Parathyroid adenoma (tissue), 2 donors: ENCODE results near the gene ZNF101.
"Not testable (repeated sequence)": the region's sequence is repeated elsewhere in the genome, so short reads cannot be mapped to it uniquely, and the experiment has no call there.

ENCODE experiments used
- H2AFZ ChIP-seq: fragments of 300-600 bp; sonication (generic); one replicate; pipeline ENCODE4 v1.7.0; 2017; ENCODE audit warnings: antibody characterized with exemption, mild to moderate bottlenecking
- H3K27ac ChIP-seq: fragments of 300-600 bp; sonication (generic); one replicate; pipeline ENCODE4 v1.7.0; 2017
- H3K27me3 ChIP-seq: fragments of 300-600 bp; sonication (generic); one replicate; pipeline ENCODE4 v1.7.0; 2017; ENCODE audit warnings: low read length; ENCODE audit not compliant: control insufficient read depth, insufficient read depth
- H3K36me3 ChIP-seq: fragments of 300-600 bp; sonication (generic); one replicate; pipeline ENCODE4 v1.7.0; 2017; ENCODE audit warnings: low read length; ENCODE audit not compliant: control insufficient read depth, insufficient read depth
- H3K4me1 ChIP-seq: fragments of 300-600 bp; sonication (generic); one replicate; pipeline ENCODE4 v1.7.0; 2017; ENCODE audit warnings: control low read depth
- H3K4me2 ChIP-seq: fragments of 300-600 bp; sonication (generic); one replicate; pipeline ENCODE4 v1.7.0; 2017; ENCODE audit warnings: low read length
- H3K4me3 ChIP-seq: fragments of 300-600 bp; sonication (generic); one replicate; pipeline ENCODE4 v1.7.0; 2017; ENCODE audit warnings: low read depth, low read length
- H3K79me2 ChIP-seq: fragments of 300-600 bp; sonication (generic); one replicate; pipeline ENCODE4 v1.7.0; 2017; ENCODE audit warnings: control low read depth
- H3K9ac ChIP-seq: fragments of 300-600 bp; sonication (generic); one replicate; pipeline ENCODE4 v1.7.0; 2017; ENCODE audit warnings: mild to moderate bottlenecking
- H3K9me3 ChIP-seq: fragments of 300-600 bp; sonication (generic); one replicate; pipeline ENCODE4 v1.7.0; 2017; ENCODE audit warnings: low read length; ENCODE audit not compliant: control insufficient read depth
- TF ChIP-seq, protein P1 (sequence below): fragments of 300-600 bp; sonication (generic); IDR thresholded peaks from one replicate; pipeline ENCODE4 v1.7.0; 2017; ENCODE audit warnings: antibody characterized with exemption, mild to moderate bottlenecking
- donor health status: primary hyperparathyroidism.

The ZNF101 gene

DNA sequence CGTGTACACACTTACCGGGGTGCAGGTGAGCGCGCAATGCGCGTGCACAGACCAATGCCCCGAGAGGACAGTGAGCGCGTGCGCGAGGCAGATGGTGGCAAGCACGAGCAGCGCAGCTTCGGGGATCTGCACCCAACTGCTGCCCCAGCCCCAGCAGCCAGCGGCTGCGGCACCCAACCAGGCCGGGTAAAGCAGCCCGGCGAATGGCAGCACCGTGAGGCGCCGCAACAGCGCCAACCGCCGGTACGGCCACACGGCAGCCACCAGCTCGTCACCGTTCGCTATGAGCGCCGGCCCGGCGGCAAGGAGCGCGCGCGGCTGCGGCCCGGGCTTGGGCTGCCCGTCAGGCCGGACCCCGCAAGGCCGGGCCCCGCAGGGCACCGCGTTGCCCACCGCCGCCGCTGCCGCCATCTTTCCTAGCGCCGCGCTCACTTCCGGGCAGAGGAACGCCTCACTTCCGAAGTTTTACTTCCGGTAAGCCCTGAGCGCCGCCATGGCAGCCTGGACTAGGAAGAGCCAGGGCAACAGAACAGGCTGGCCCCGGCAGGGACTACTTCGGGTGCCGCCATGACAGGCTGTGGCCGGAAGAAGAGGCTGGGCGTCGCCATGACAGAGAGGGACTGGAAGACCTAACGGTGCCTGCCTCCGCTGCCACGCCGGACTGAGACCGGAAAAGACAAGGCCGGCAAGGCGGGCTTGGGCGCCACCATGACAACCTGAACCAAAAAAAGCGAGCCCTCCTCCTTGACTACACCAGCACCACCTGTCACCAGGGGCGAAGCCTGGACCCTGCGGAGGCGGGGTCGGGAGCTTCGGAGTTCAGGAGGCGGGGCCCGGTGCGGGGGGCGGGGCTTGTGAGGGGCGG, 5.2 kb upstream of the ZNF101 start, which contains the start of gene ATP13A1:
ATP13A1 (minus strand) TSS at position 421 of the 865 bp plus-strand sequence; CDS start at position 411, 10 bp downstream.
- TF ChIP-seq, protein P1, sequence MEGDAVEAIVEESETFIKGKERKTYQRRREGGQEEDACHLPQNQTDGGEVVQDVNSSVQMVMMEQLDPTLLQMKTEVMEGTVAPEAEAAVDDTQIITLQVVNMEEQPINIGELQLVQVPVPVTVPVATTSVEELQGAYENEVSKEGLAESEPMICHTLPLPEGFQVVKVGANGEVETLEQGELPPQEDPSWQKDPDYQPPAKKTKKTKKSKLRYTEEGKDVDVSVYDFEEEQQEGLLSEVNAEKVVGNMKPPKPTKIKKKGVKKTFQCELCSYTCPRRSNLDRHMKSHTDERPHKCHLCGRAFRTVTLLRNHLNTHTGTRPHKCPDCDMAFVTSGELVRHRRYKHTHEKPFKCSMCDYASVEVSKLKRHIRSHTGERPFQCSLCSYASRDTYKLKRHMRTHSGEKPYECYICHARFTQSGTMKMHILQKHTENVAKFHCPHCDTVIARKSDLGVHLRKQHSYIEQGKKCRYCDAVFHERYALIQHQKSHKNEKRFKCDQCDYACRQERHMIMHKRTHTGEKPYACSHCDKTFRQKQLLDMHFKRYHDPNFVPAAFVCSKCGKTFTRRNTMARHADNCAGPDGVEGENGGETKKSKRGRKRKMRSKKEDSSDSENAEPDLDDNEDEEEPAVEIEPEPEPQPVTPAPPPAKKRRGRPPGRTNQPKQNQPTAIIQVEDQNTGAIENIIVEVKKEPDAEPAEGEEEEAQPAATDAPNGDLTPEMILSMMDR, result no peak
- Histone ChIP-seq H3K9ac (no peak within 1 kb of the TSS), H3K4me3 (peak within 1 kb of the TSS; percentile 81), H3K4me2 (peak within 1 kb of the TSS; percentile 98), H3K27ac (peak within 1 kb of the TSS; percentile 88), H3K36me3 (no peaks in the 10 kb centered on the region), H3K9me3 (no peaks in the 10 kb centered on the region), H3K4me1 (peaks cover 10% of the 10 kb centered on the region), H3K27me3 (no peaks in the 10 kb centered on the region), H3K79me2 (peaks cover 4% of the 10 kb centered on the region), H2AFZ (peak within 1 kb of the TSS; percentile 71)

DNA sequence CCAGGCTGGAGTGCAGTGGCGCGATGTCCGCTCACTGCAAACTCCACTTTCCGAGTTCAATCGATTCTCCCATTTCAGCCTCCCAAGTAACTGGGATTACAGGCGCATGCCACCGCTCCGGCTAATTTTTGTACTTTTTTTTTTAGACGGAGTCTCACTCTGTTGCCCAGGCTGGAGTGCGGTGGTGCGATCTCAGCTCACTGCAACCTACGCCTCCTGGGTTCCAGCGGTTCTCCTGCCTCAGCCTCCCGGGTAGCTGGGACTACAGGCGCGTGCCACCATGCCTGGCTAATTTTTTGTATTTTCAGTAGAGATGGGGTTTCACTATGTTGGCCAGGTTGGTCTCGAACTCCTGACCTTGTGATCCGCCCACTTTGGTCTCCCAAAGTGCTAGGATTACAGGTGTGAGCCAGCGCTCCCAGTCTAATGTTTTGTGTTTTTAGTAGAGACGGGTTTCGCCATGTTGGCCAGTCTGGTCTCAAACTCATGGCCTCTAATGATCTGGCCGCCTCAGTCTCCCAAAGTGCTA, 3.2 kb upstream of the ZNF101 start:
- H3K27ac ChIP-seq, H3K27me3 ChIP-seq, H3K36me3 ChIP-seq, H2AFZ ChIP-seq, H3K79me2 ChIP-seq, H3K4me1 ChIP-seq, H3K4me3 ChIP-seq, H3K9me3 ChIP-seq, H3K4me2 ChIP-seq, H3K9ac ChIP-seq: not testable (repeated sequence)

DNA sequence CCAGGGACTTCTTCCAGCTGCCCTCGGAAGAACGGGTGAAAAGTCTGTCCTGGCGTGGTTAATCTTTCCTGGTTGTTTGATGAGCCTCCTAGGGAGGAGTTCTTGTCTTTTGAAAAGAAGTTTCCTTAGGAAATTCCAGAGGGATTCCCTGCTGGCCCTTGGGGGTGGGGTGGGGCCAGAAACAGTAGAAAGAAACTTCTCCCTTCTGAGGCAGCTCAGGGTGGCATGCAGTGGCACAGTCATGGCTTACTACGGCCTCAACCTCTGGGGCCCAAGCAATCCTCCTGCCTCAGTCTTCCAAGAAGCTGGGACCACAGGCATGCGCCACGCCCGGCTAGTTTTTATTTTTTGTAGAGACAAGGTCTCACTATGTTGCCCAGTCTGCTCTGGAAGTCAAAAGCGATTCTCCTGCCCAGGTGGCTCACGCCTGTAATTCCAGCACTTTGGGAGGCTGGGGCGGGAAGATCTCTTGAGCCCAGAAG, 1.5 kb downstream of the ZNF101 start:
- Histone ChIP-seq H3K9me3 (no peaks in the 10 kb centered on the region), H3K4me2 (peak overlapping the region; percentile 94), H3K4me3 (no peak overlapping the region), H2AFZ (no peak overlapping the region), H3K27ac (no peak overlapping the region), H3K9ac (no peak overlapping the region), H3K36me3 (no peaks in the 10 kb centered on the region), H3K4me1 (no peaks in the 10 kb centered on the region), H3K27me3 (no peaks in the 10 kb centered on the region), H3K79me2 (no peaks in the 10 kb centered on the region)
- TF ChIP-seq, protein P1, result no peak

DNA sequence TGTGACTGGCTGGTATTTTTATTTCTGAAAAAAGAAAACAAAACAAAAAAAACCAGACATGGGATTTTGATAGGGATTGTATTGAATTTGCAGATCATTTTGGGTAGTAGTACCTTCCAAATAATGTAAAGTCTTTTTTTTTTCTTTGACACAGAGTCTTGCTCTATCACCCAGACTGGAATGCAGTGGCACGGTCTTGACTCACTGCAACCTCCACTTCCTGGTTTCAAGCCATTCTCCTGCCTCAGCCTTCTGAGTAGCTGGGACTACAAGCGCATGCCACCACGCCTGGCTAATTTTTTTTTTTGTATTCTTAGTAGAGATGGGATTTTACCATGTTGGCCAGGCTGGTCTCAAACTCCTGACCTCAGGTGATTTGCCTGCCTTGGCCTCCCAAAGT, 4.2 kb downstream of the ZNF101 start:
- H3K9me3 ChIP-seq, result no peaks in the 10 kb centered on the region
- no peaks in the 10 kb centered on the region for H3K79me2 ChIP-seq
- no peak overlapping the region for H2AFZ ChIP-seq
- no peaks in the 10 kb centered on the region for H3K27me3 ChIP-seq
- no peak overlapping the region for H3K4me2 ChIP-seq
- no peaks in the 10 kb centered on the region for H3K4me1 ChIP-seq
- H3K36me3 ChIP-seq, result no peaks in the 10 kb centered on the region
- H3K9ac ChIP-seq, result no peak overlapping the region
- H3K4me3 ChIP-seq, result no peak overlapping the region
- H3K27ac ChIP-seq, result no peak overlapping the region
- TF ChIP-seq, protein P1, result no peak

DNA sequence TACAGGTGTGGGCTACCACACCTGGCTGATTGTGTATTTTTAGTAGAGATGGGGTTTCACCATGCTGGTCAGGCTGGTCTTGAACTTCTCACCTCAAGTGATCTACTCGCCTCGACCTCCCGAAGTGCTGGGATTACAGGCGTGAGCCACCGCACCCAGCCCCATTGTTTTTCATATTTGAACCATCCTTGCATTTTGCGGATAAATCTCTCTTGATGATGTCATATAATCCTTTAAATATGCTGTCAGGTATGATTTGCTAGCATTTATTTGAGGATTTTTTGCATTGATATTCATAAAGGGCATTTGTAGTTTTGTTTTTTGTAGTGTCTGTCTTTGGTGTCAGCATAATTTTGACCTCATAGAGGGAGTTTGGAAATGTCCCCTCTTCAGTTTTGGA, 5.7 kb downstream of the ZNF101 start:
- H3K27me3 ChIP-seq, result no peaks in the 10 kb centered on the region
- no peak overlapping the region for H3K4me2 ChIP-seq
- H3K9ac ChIP-seq, result no peak overlapping the region
- no peak overlapping the region for H3K27ac ChIP-seq
- H3K4me1 ChIP-seq, result no peaks in the 10 kb centered on the region
- no peaks in the 10 kb centered on the region for H3K9me3 ChIP-seq
- H3K36me3 ChIP-seq, result no peaks in the 10 kb centered on the region
- TF ChIP-seq, protein P1, result no peak
- H2AFZ ChIP-seq, result no peak overlapping the region
- no peaks in the 10 kb centered on the region for H3K79me2 ChIP-seq
- H3K4me3 ChIP-seq, result no peak overlapping the region
